ENCODE results near the gene NRXN3. TPM values are rescaled to one million over a fixed set of nuclear protein-coding genes. Genes with fewer than 3 reads are reported as not detected.

Gene NRXN3
- total RNA-seq, 1 experiment from 2014 or later = not detected

DNA sequence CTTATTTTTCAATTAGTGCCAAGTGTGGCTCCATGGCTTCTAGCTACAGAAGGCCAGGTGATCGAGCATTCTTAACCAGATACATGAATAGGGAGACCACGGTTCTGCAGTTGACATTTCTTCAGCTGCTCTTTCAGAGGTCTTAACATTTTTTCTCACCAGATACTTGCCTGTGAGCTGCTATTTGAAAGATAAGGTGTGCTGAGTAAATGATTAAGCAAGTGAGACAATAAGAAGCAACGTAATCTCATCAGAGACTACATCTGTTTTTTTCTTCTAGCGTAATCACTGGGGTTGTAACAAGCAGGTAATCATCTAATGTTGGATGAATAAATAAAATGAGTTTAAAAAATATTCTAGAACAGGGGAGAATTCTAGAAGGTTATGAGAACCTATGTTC is 1128.2 kb downstream of the NRXN3 start:
- ATAC-seq (no peak), DNase-seq (ENCODE audit: low read depth, low spot score) (no peak)
- TF ChIP-seq, protein P1, sequence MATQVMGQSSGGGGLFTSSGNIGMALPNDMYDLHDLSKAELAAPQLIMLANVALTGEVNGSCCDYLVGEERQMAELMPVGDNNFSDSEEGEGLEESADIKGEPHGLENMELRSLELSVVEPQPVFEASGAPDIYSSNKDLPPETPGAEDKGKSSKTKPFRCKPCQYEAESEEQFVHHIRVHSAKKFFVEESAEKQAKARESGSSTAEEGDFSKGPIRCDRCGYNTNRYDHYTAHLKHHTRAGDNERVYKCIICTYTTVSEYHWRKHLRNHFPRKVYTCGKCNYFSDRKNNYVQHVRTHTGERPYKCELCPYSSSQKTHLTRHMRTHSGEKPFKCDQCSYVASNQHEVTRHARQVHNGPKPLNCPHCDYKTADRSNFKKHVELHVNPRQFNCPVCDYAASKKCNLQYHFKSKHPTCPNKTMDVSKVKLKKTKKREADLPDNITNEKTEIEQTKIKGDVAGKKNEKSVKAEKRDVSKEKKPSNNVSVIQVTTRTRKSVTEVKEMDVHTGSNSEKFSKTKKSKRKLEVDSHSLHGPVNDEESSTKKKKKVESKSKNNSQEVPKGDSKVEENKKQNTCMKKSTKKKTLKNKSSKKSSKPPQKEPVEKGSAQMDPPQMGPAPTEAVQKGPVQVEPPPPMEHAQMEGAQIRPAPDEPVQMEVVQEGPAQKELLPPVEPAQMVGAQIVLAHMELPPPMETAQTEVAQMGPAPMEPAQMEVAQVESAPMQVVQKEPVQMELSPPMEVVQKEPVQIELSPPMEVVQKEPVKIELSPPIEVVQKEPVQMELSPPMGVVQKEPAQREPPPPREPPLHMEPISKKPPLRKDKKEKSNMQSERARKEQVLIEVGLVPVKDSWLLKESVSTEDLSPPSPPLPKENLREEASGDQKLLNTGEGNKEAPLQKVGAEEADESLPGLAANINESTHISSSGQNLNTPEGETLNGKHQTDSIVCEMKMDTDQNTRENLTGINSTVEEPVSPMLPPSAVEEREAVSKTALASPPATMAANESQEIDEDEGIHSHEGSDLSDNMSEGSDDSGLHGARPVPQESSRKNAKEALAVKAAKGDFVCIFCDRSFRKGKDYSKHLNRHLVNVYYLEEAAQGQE (IDR thresholded peaks at IDR 0.05; ENCODE audit: insufficient read depth in 1 of 2, low read depth in 2 of 2, low read length in 1 of 2) = no peak
- no TSS peak for BruUV-seq (replicated peaks)
- H3K4me3 ChIP-seq (ENCODE audit: low read depth in 2 of 2, low read length in 2 of 2) = no peak overlapping the region
- H3K27ac ChIP-seq (ENCODE audit: low read length) = no peak overlapping the region
- H3K27me3 ChIP-seq (ENCODE audit: control insufficient read depth, insufficient read depth, low read length) = no peaks in the 10 kb centered on the region
- ChIA-PET CTCF (no interaction called here), POLR2A (no interaction called here)
- no peaks in the 10 kb centered on the region for H3K36me3 ChIP-seq (ENCODE audit: control insufficient read depth, insufficient read depth, low read length)
- in situ Hi-C loops (cut with HindIII; ENCODE audit: low pct_unique_long_range_greater_than_20kb, low sequenced_read_pairs) (no loop called here), intact Hi-C loops (cut with micrococcal nuclease; ENCODE audit: unreplicated experiment) (no loop called here)
- H3K9me3 ChIP-seq (ENCODE audit: control insufficient read depth, insufficient read depth, low read depth, low read length) = no peaks in the 10 kb centered on the region
- no peaks in the 10 kb centered on the region for H3K4me1 ChIP-seq (ENCODE audit: control insufficient read depth, insufficient read depth, low read length)

DNA sequence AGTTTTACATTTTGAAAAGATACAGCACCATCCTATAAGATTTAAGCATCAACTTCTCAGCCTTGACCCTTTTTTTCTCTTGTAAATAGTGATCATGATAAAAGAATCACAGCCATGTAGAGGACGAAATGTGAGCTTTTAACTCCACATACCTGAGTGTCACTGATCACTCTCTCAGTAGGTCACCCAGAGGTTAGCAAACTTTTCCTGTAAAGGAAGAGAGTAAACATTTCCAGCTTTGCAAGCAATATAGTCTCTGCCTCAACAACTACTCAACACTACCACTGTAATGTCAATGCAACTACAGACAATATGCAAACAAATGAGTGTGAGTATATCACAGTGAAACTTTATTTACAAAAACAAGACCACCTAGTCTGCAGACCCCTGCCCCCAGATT is 1129.0 kb downstream of the NRXN3 start:
- no peak for TF ChIP-seq SIN3A (IDR thresholded peaks at IDR 0.05; ENCODE audit: borderline replicate concordance, insufficient read depth, low read depth, low read length)
- TF ChIP-seq TCF7L2 (IDR thresholded peaks at IDR 0.05; ENCODE audit: low read depth, low read length) = no peak
- TF ChIP-seq, protein P1 (IDR thresholded peaks at IDR 0.05; ENCODE audit: insufficient read depth in 1 of 2, low read depth in 2 of 2, low read length in 1 of 2) = no peak
- TF ChIP-seq POLR2AphosphoS5 (IDR thresholded peaks at IDR 0.05; ENCODE audit: low read depth, low read length) = no peak
- TF ChIP-seq, protein P2, sequence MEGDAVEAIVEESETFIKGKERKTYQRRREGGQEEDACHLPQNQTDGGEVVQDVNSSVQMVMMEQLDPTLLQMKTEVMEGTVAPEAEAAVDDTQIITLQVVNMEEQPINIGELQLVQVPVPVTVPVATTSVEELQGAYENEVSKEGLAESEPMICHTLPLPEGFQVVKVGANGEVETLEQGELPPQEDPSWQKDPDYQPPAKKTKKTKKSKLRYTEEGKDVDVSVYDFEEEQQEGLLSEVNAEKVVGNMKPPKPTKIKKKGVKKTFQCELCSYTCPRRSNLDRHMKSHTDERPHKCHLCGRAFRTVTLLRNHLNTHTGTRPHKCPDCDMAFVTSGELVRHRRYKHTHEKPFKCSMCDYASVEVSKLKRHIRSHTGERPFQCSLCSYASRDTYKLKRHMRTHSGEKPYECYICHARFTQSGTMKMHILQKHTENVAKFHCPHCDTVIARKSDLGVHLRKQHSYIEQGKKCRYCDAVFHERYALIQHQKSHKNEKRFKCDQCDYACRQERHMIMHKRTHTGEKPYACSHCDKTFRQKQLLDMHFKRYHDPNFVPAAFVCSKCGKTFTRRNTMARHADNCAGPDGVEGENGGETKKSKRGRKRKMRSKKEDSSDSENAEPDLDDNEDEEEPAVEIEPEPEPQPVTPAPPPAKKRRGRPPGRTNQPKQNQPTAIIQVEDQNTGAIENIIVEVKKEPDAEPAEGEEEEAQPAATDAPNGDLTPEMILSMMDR (IDR thresholded peaks at IDR 0.05) = no peak
- Histone ChIP-seq H3K27me3 (ENCODE audit: control insufficient read depth, insufficient read depth, low read length) (no peaks in the 10 kb centered on the region), H3K4me3 (ENCODE audit: low read depth in 2 of 2, low read length in 2 of 2) (no peak overlapping the region), H3K36me3 (ENCODE audit: control insufficient read depth, insufficient read depth, low read length) (no peaks in the 10 kb centered on the region), H3K4me1 (ENCODE audit: control insufficient read depth, insufficient read depth, low read length) (no peaks in the 10 kb centered on the region), H3K27ac (ENCODE audit: low read length) (no peak overlapping the region), H3K9me3 (ENCODE audit: control insufficient read depth, insufficient read depth, low read depth, low read length) (no peaks in the 10 kb centered on the region)
- DNase-seq (ENCODE audit: low read depth, low spot score) (no peak), ATAC-seq (no peak)
- in situ Hi-C loops (cut with HindIII; ENCODE audit: low pct_unique_long_range_greater_than_20kb, low sequenced_read_pairs) (no loop called here), intact Hi-C loops (cut with micrococcal nuclease; ENCODE audit: unreplicated experiment) (no loop called here)
- ChIA-PET CTCF (no interaction called here), POLR2A (no interaction called here)
- BruUV-seq (replicated peaks) = no TSS peak

Measured in Panc1 (cell line).